Erythroblast (primary cell): Measurements from ENCODE around the gene MYO5C.

Source experiments
- GATA1 ChIP-seq: IDR thresholded peaks from 2 replicates; pipeline ENCODE4 v1.6.1; 2011; ENCODE audit warnings: low read depth, mild to moderate bottlenecking, control low read depth, low read length, moderate library complexity
- POLR2A ChIP-seq: IDR thresholded peaks from 2 replicates; pipeline ENCODE4 v1.6.1; 2011; ENCODE audit warnings: mild to moderate bottlenecking, low read length

DNA sequence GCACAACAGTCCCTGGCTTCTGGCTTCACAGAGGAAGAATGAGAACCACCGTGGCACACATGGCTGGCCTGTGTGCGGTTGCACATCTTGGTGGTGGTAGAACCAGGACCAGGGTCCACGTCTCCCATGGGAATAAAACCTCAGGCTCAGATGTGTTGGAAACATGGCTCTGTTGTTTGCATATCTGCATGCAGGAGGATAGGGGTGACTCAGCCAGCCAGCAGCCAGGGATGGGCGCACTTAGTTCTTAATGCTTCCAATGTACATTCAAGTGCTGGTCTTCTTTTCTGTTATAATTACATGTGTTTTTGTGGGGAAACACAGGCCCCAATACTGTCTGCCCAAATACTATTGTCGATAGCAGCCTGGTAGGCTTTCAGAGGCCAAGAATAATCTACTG lies 147.2 kb downstream of the MYO5C start:
- TF ChIP-seq POLR2A (no peak), GATA1 (no peak)
